ENCODE data around the gene PLA2G2F. TPM values are rescaled to one million over a fixed set of nuclear protein-coding genes. Genes with fewer than 3 reads are reported as not detected.

PLA2G2F gene
- total RNA-seq, 1 donor from 2014 or later: not detected

DNA sequence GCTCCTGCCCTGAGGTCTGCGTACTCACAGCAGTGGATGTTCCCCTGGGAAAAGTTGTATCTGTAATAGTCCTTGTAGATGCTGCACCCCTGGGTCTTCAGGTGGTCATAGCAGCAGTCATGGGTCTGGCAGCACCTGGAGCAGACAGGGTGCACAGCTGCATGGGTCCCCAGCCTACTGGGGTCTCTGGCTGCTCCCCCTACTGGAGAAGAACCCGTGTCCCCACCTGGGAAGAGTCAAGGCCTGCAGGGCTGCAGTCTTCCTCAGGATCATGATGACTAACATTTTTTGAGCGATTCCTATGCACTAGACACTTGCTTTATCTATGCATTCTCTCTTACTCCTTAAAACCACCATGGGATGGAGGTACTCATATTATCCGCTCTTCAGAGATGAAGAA lies 23.6 kb upstream of the PLA2G2F start:
- Histone ChIP-seq H3K36me3 (no peaks in the 10 kb centered on the region), H3K9me3 (no peaks in the 10 kb centered on the region), H3K4me3 (no peak overlapping the region), H3K27me3 (no peaks in the 10 kb centered on the region), H3K27ac (no peak overlapping the region), H3K4me1 (no peaks in the 10 kb centered on the region)
- TF ChIP-seq, protein P1, sequence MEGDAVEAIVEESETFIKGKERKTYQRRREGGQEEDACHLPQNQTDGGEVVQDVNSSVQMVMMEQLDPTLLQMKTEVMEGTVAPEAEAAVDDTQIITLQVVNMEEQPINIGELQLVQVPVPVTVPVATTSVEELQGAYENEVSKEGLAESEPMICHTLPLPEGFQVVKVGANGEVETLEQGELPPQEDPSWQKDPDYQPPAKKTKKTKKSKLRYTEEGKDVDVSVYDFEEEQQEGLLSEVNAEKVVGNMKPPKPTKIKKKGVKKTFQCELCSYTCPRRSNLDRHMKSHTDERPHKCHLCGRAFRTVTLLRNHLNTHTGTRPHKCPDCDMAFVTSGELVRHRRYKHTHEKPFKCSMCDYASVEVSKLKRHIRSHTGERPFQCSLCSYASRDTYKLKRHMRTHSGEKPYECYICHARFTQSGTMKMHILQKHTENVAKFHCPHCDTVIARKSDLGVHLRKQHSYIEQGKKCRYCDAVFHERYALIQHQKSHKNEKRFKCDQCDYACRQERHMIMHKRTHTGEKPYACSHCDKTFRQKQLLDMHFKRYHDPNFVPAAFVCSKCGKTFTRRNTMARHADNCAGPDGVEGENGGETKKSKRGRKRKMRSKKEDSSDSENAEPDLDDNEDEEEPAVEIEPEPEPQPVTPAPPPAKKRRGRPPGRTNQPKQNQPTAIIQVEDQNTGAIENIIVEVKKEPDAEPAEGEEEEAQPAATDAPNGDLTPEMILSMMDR (IDR thresholded peaks at IDR 0.05): no peak
- DNase-seq (ENCODE audit: low spot score in 2 of 2): no peak
- intact Hi-C loops (cut with DNase I): no loop called here

- no peak overlapping the region for H3K4me3 ChIP-seq
- no peaks in the 10 kb centered on the region for H3K9me3 ChIP-seq
- H3K27ac ChIP-seq: no peak overlapping the region
- intact Hi-C loops (cut with DNase I): no loop called here
- TF ChIP-seq, protein P1 (IDR thresholded peaks at IDR 0.05): no peak
- no peaks in the 10 kb centered on the region for H3K27me3 ChIP-seq
- no peak for DNase-seq (ENCODE audit: low spot score in 2 of 2)
- no peaks in the 10 kb centered on the region for H3K36me3 ChIP-seq
- H3K4me1 ChIP-seq: no peaks in the 10 kb centered on the region
Measured at GRCh38 chr1:20115916-20116315, 23.2 kb upstream of the PLA2G2F start.

GRCh38 chr1:20117236-20117635 lies 21.9 kb upstream of the PLA2G2F start:
- Histone ChIP-seq H3K4me3 (no peak overlapping the region), H3K9me3 (no peaks in the 10 kb centered on the region), H3K4me1 (no peaks in the 10 kb centered on the region), H3K27me3 (no peaks in the 10 kb centered on the region), H3K27ac (no peak overlapping the region), H3K36me3 (no peaks in the 10 kb centered on the region)
- TF ChIP-seq, protein P1 (IDR thresholded peaks at IDR 0.05): no peak
- DNase-seq (ENCODE audit: low spot score in 2 of 2): no peak
- intact Hi-C loops (cut with DNase I): no loop called here

DNA sequence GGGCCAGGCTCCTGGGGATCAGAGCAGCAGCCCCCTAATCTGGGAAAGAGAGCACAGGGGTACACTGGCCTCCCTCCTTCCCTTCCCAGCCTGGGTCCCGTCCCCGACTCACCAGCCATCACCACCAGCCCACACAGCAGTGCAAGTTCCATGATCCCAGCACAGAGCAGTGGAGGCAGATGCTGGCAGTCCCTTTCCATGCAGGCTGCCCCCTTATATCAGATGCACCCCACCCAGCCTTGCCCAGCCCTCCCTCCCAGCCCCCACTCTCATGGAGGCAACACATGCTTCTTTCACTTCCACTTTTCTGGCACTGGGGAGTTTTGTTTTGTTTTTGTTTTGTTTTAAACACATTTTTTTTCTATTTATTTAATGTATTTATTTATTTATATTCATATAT lies 19.8 kb upstream of the PLA2G2F start, which contains the start of gene PLA2G2D:
Gene PLA2G2D, minus strand, starts transcription at position 190 of the 400 bp plus-strand sequence. Its CDS starts 38 bp downstream, at position 152.
- H3K36me3 ChIP-seq: no peaks in the 10 kb centered on the region
- no peaks in the 10 kb centered on the region for H3K4me1 ChIP-seq
- no peaks in the 10 kb centered on the region for H3K27me3 ChIP-seq
- intact Hi-C loops (cut with DNase I): no loop called here
- H3K9me3 ChIP-seq: no peaks in the 10 kb centered on the region
- TF ChIP-seq, protein P1 (IDR thresholded peaks at IDR 0.05): no peak
- no peak for DNase-seq (ENCODE audit: low spot score in 2 of 2)
- no peak within 1 kb of the TSS for H3K27ac ChIP-seq
- H3K4me3 ChIP-seq: no peak within 1 kb of the TSS

DNA sequence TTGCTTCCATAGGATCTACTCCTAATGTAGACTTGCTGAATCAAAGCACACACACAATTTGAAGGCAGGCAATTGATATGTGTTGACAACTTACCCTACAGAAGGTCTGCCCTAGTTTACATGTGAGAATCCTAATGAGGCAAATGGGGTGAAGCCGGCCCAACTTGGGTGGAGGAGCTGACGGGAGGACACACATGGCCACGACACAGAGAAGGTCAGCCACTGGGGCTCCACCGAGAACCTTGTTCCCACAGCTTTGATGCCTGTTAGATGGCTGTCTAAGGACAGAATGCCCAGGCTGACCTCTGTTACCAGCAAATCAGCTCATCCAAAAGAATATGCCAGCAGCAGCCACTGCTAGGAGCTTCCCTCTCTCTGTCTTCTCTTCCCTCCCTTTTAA lies 18.3 kb upstream of the PLA2G2F start:
- TF ChIP-seq, protein P1 (IDR thresholded peaks at IDR 0.05): no peak
- Histone ChIP-seq H3K27ac (no peak overlapping the region), H3K9me3 (no peaks in the 10 kb centered on the region), H3K4me3 (no peak overlapping the region), H3K27me3 (no peaks in the 10 kb centered on the region), H3K4me1 (no peaks in the 10 kb centered on the region), H3K36me3 (no peaks in the 10 kb centered on the region)
- DNase-seq (ENCODE audit: low spot score in 2 of 2): no peak
- intact Hi-C loops (cut with DNase I): no loop called here
